Activated T-cell treated with anti-CD3 and anti-CD28 coated beads, Interleukin-2, amount 50 U/mL, for 72 hours (primary cell): ENCODE data around the gene TOMM20. TPM values are rescaled to one million over a fixed set of nuclear protein-coding genes. Genes with fewer than 3 reads are reported as not detected.
"Not testable (repeated sequence)": the region's sequence is repeated elsewhere in the genome, so short reads cannot be mapped to it uniquely, and the experiment has no call there.

Experiments
- ATAC-seq, 2 donors: fragments of 150-1000 bp; cut with Tn5 transposase; replicated peaks in 1 of 2; 2 replicates each; pipeline ENCODE4 v1.10.0; 2021; ENCODE audit warnings: moderate library complexity in 2 of 2, mild to moderate bottlenecking in 1 of 2
- DNase-seq, 2 donors: peaks; one replicate each; pipeline ENCODE4 v3.0.0; 2021 to 2022; ENCODE audit warnings: mixed read lengths in 1 of 2
- H3K27ac Mint-ChIP-seq: one replicate; pipeline ENCODE4 v1.8.0; 2022; ENCODE audit warnings: mild to moderate bottlenecking, moderate library complexity, mixed read lengths
- H3K27me3 Mint-ChIP-seq: one replicate; pipeline ENCODE4 v1.8.0; 2022; ENCODE audit warnings: low read depth, mixed read lengths
- H3K36me3 Mint-ChIP-seq, 2 donors: one replicate each; pipeline ENCODE4 v1.8.0; 2022; ENCODE audit warnings: mixed read lengths in 2 of 2, mild to moderate bottlenecking in 1 of 2; ENCODE audit not compliant: insufficient read depth in 2 of 2
- H3K4me1 Mint-ChIP-seq: one replicate; pipeline ENCODE4 v1.8.0; 2022; ENCODE audit warnings: low read depth, mixed read lengths
- H3K4me3 Mint-ChIP-seq, 2 donors: one replicate each; pipeline ENCODE4 v1.8.0; 2022; ENCODE audit warnings: mild to moderate bottlenecking in 2 of 2, mixed read lengths in 2 of 2, moderate library complexity in 2 of 2
- H3K9me3 Mint-ChIP-seq, 2 donors: one replicate each; pipeline ENCODE4 v1.8.0; 2022; ENCODE audit warnings: mixed read lengths in 2 of 2
- total RNA-seq, 2 donors: library from RNA; stranded (reverse); gene quantifications; one replicate each; pipeline ENCODE4 v1.2.3, GENCODE V29; 2022

The TOMM20 gene
- 100 to 1,000 TPM; 140 to 154 TPM for total RNA-seq

- peak within 1 kb of the TSS; percentile 99 to 100 for H3K4me3 Mint-ChIP-seq
- H3K36me3 Mint-ChIP-seq, result peaks cover 10 to 25% of the 10 kb centered on the region in 2 donors
- peak within 1 kb of the TSS; percentile 98 for H3K27ac Mint-ChIP-seq
- DNase-seq (peak; percentile 94 to 95), ATAC-seq (peak; percentile 95)
- H3K4me1 Mint-ChIP-seq, result peaks cover 68% of the 10 kb centered on the region
- H3K27me3 Mint-ChIP-seq, result no peaks in the 10 kb centered on the region
- no peaks in the 10 kb centered on the region for H3K9me3 Mint-ChIP-seq
Observed at GRCh38 chr1:235128456-235129328, at the start of gene TOMM20. TOMM20 (minus strand) TSS chr1:235128837; CDS start chr1:235128715, 122 bp downstream.

GRCh38 chr1:235176486-235176885, 47.8 kb upstream of the TOMM20 start:
- no peaks in the 10 kb centered on the region for H3K4me1 Mint-ChIP-seq
- H3K27me3 Mint-ChIP-seq, result no peaks in the 10 kb centered on the region
- no peak overlapping the region for H3K4me3 Mint-ChIP-seq
- ATAC-seq (no peak), DNase-seq (no peak)
- H3K36me3 Mint-ChIP-seq, result peaks cover 1 to 42% of the 10 kb centered on the region in 2 donors
- H3K9me3 Mint-ChIP-seq, result no peaks in the 10 kb centered on the region
- H3K27ac Mint-ChIP-seq, result peak overlapping the region; percentile 28

DNA sequence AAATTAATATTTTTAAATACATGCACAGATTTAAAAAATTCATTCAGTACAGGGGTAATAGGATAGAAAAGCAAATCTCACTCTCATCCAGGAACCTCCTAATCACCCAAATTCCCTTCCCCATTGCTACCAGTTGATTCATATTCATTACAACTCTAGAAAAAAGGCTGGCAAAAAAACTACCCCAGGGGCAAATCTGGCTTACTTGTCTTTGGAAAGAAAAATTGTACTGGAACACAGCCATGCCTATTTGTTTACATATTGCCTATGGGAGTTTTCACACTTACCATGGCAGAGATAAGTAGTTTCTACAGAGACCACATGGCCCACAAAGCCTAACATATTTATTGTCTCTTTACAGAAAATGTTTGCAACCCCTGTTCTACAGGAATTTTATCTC, 41.3 kb upstream of the TOMM20 start:
- peaks cover 1 to 39% of the 10 kb centered on the region in 2 donors for H3K36me3 Mint-ChIP-seq
- no peak for ATAC-seq
- H3K27me3 Mint-ChIP-seq, result no peaks in the 10 kb centered on the region

DNA sequence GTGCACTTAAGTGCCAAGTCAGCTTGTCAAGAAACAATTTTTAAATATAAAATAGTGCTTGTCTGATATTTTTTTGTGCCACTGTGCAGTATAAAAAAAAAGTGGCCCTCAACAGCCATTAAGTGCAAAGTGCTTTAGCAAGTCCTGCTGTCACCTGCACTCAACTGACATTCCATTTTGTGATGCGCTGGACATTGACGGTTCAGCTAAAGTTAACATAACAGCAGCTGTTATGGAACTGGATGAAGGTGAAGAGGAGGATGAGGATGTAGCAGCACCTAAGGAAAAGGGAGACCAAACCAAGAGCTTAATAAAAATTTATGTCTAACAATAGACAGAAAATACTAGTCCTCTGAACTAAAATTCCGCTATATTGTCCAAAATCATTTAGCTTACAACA, 39.7 kb upstream of the TOMM20 start:
- no peaks in the 10 kb centered on the region for H3K4me1 Mint-ChIP-seq
- no peaks in the 10 kb centered on the region for H3K27me3 Mint-ChIP-seq
- H3K27ac Mint-ChIP-seq, result no peak overlapping the region
- DNase-seq, result no peak
- H3K36me3 Mint-ChIP-seq, result peaks cover 5 to 25% of the 10 kb centered on the region in 2 donors
- ATAC-seq, result no peak
- peaks cover 2% of the 10 kb centered on the region in 2 donors for H3K9me3 Mint-ChIP-seq
- H3K4me3 Mint-ChIP-seq, result no peak overlapping the region

More for the DNA sequence above, 41.3 kb upstream of the TOMM20 start:
- H3K27ac Mint-ChIP-seq, result no peak overlapping the region
- DNase-seq, result no peak
- no peaks in the 10 kb centered on the region for H3K9me3 Mint-ChIP-seq
- no peak overlapping the region for H3K4me3 Mint-ChIP-seq
- H3K4me1 Mint-ChIP-seq, result no peaks in the 10 kb centered on the region

DNA sequence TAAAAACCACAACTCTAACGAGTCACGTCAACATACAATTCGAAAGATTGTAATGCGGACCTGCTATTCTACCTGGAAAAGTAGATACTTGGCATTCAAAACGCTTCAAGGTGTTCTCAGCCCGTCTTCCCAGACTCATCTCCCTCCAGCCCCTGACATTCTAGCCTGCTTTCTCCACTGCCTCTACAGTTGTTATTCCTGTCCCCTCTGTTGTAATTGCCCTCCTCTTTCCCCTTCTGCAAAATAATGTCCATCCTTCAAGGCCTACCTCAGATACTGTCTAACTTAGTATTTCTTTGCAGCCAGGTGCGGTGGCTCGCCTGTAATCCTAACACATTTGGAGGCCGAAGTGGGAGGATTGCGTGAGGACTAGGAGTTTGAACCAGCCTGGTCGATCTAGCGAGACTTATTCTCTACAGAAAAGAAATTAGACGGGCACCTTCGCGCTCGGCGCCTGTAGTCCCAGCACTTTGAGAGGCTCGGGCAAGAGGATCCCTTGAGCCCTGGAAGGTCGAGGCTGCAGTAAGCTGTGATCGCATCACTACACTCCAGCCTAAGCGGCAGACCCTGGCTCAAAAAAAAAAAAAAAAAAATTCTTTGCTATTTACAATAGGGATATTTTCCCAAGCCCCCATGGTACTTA, 33.2 kb upstream of the TOMM20 start:
- Mint-ChIP-seq H3K27ac (peak overlapping the region; percentile 92), H3K36me3 (peaks cover 6 to 9% of the 10 kb centered on the region in 2 donors), H3K4me3 (peak overlapping the region; percentile 83 to 88)

GRCh38 chr1:235160957-235161684, 32.5 kb upstream of the TOMM20 start, which contains the start of gene RBM34:
RBM34 (minus strand) TSS chr1:235161250; CDS start chr1:235161226, 24 bp downstream.
- peak; percentile 92 to 93 for ATAC-seq
- H3K4me1 Mint-ChIP-seq, result peaks cover 23% of the 10 kb centered on the region
- no peaks in the 10 kb centered on the region for H3K27me3 Mint-ChIP-seq
- H3K27ac Mint-ChIP-seq, result peak within 1 kb of the TSS; percentile 92
- DNase-seq, result peak; percentile 95 to 96
- peaks cover 2% of the 10 kb centered on the region in 2 donors for H3K9me3 Mint-ChIP-seq
- peak within 1 kb of the TSS; percentile 83 to 88 for H3K4me3 Mint-ChIP-seq
- peaks cover 6 to 9% of the 10 kb centered on the region in 2 donors for H3K36me3 Mint-ChIP-seq

More for the DNA sequence above, 33.2 kb upstream of the TOMM20 start:
- H3K27me3 Mint-ChIP-seq, result no peaks in the 10 kb centered on the region
- peaks cover 23% of the 10 kb centered on the region for H3K4me1 Mint-ChIP-seq
- H3K9me3 Mint-ChIP-seq, result peaks cover 2% of the 10 kb centered on the region in 2 donors
- no peak for DNase-seq
- ATAC-seq, result no peak

DNA sequence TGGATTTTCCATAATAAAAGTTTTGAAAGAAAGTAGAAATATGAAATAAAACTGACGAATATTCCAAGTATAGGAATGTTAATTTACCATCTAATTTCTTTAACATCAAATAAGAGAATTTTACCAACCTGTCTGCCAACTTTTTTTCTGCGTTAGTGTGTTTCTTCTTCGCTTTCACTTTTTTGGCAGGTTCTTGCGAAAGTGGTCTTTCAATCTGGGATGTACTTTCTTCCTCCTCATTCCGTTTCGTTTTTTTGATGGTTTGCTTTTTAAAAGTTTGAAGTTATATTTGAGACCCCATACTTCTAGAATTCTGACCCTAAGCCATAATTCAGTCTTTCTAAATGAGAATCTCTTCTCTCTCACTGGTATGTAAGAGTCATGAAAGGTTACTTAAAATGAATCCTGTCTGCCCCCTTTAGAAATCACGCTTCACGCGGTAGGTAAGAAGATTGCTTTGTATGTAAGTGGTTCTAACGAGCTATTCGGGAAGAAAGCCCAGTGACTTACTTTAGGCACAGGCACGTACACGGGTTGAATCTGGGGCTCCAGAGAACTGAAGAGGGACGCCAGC, 31.8 kb upstream of the TOMM20 start:
- Mint-ChIP-seq H3K4me3 (peak overlapping the region; percentile 83 to 88), H3K36me3 (peaks cover 6 to 9% of the 10 kb centered on the region in 2 donors), H3K27ac (peak overlapping the region; percentile 92), H3K9me3 (peaks cover 2% of the 10 kb centered on the region in 2 donors), H3K27me3 (no peaks in the 10 kb centered on the region), H3K4me1 (peaks cover 23% of the 10 kb centered on the region)
- ATAC-seq (peak; percentile 56 to 60), DNase-seq (no peak)

GRCh38 chr1:235159930-235160329, 31.3 kb upstream of the TOMM20 start:
- H3K9me3 Mint-ChIP-seq, ATAC-seq, DNase-seq, H3K27me3 Mint-ChIP-seq, H3K36me3 Mint-ChIP-seq: not testable (repeated sequence)
- Mint-ChIP-seq H3K4me3 (peak overlapping the region; percentile 83 to 88), H3K27ac (peak overlapping the region; percentile 92), H3K4me1 (peaks cover 23% of the 10 kb centered on the region)

- Mint-ChIP-seq H3K4me3 (peak overlapping the region; percentile 83 to 88), H3K4me1 (peaks cover 23% of the 10 kb centered on the region)
- H3K9me3 Mint-ChIP-seq, DNase-seq, ATAC-seq, H3K36me3 Mint-ChIP-seq, H3K27me3 Mint-ChIP-seq, H3K27ac Mint-ChIP-seq: not testable (repeated sequence)
Observed at GRCh38 chr1:235159284-235159683, 30.6 kb upstream of the TOMM20 start.

- Mint-ChIP-seq H3K4me1 (peaks cover 23% of the 10 kb centered on the region), H3K4me3 (peak overlapping the region; percentile 17 to 41), H3K9me3 (no peaks in the 10 kb centered on the region), H3K27me3 (no peaks in the 10 kb centered on the region), H3K27ac (no peak overlapping the region), H3K36me3 (peaks cover 10 to 14% of the 10 kb centered on the region in 2 donors)
- ATAC-seq (no peak), DNase-seq (no peak)
Observed at GRCh38 chr1:235158680-235159079, 30.0 kb upstream of the TOMM20 start.

- Mint-ChIP-seq H3K4me1 (peaks cover 20% of the 10 kb centered on the region), H3K9me3 (no peaks in the 10 kb centered on the region), H3K27ac (no peak overlapping the region), H3K36me3 (peaks cover 11 to 28% of the 10 kb centered on the region in 2 donors), H3K4me3 (no peak overlapping the region), H3K27me3 (no peaks in the 10 kb centered on the region)
- DNase-seq, result no peak
- no peak for ATAC-seq
Observed at GRCh38 chr1:235157150-235157549, 28.5 kb upstream of the TOMM20 start.

DNA sequence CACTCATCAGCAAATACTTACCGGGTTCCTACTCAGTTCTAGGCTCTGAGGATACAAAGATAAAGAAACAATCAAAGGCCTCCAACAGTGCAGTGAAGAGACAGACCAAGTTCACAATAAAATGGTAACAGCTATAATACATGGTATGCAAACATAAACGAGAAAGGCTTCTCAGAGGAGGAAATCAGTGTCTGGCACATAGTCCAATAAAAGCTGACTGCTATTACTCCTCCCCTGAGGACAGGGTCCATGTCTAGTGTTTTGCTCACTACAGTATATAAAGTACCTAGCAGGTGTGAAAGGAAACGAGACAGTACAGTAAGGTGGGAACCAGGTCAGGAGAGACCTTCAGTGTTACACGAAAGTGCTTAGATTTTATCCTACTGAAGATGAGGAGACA, 28.1 kb upstream of the TOMM20 start:
- Mint-ChIP-seq H3K9me3 (no peaks in the 10 kb centered on the region), H3K4me3 (no peak overlapping the region), H3K36me3 (peaks cover 11 to 29% of the 10 kb centered on the region in 2 donors), H3K27me3 (no peaks in the 10 kb centered on the region), H3K27ac (no peak overlapping the region), H3K4me1 (peaks cover 16% of the 10 kb centered on the region)
- ATAC-seq, result no peak
- no peak for DNase-seq
